Panc1 (cell line): ENCODE measurements around the gene NAA38. TPM values are rescaled to one million over a fixed set of nuclear protein-coding genes. Genes with fewer than 3 reads are reported as not detected.

Experiments used
- ATAC-seq: fragments of 200-7000 bp; cut with Tn5 transposase; 2 replicates; pipeline ENCODE4 v1.9.1; 2020; ENCODE audit warnings: mild to moderate bottlenecking, moderate library complexity
- BruUV-seq: library from RNA; stranded (reverse); fragments of 400-500 nt; replicated peaks from 2 replicates; lab custom pipeline; 2021; lab: Mats Ljungman, UMichigan
- CTCF ChIA-PET: fragments of 300-600 bp; sonication (Branson Sonifier 250); formaldehyde crosslinking; loops from one replicate; lab custom pipeline; 2022; ENCODE audit warnings: antibody characterized with exemption; lab: Charles Lee
- POLR2A ChIA-PET: fragments of 300-600 bp; sonication (Branson Sonifier 250); formaldehyde crosslinking; loops from one replicate; lab custom pipeline; 2022; ENCODE audit warnings: antibody characterized with exemption; lab: Charles Lee
- DNase-seq: peaks from one replicate; pipeline ENCODE4 v3.0.0-alpha.2; 2010; ENCODE audit warnings: low read depth, low spot score
- H3K27ac ChIP-seq: 2 replicates; pipeline ENCODE4 v1.5.1; 2011; ENCODE audit warnings: mild to moderate bottlenecking, low read length, inconsistent platforms
- H3K27me3 ChIP-seq: fragments of 200-500 bp; sonication (Bioruptor generic); 2 replicates; pipeline ENCODE4 v1.6.0; 2014; ENCODE audit warnings: low read length, inconsistent platforms; ENCODE audit not compliant: control insufficient read depth, insufficient read depth
- H3K36me3 ChIP-seq: fragments of 200-500 bp; sonication (Bioruptor generic); 2 replicates; pipeline ENCODE4 v1.5.1; 2014; ENCODE audit warnings: inconsistent platforms, mild to moderate bottlenecking, low read length, moderate library complexity; ENCODE audit not compliant: control insufficient read depth, insufficient read depth
- H3K4me1 ChIP-seq: 2 replicates; pipeline ENCODE4 v1.5.1; 2011; ENCODE audit warnings: inconsistent platforms, mild to moderate bottlenecking, low read length, moderate library complexity; ENCODE audit not compliant: control insufficient read depth, insufficient read depth
- H3K4me3 ChIP-seq, 2 experiments: 2 replicates each; pipeline ENCODE4 v1.5.1; 2011 to 2012; ENCODE audit warnings: low read depth in 2 of 2, low read length in 2 of 2, mild to moderate bottlenecking in 2 of 2, inconsistent platforms in 1 of 2, moderate library complexity in 1 of 2
- H3K9me3 ChIP-seq: fragments of 200-500 bp; sonication (Bioruptor generic); 2 replicates; pipeline ENCODE4 v1.5.1; 2014; ENCODE audit warnings: low read depth, mild to moderate bottlenecking, inconsistent platforms, low read length, moderate library complexity; ENCODE audit not compliant: control insufficient read depth, insufficient read depth
- POLR2AphosphoS5 ChIP-seq: IDR thresholded peaks from 2 replicates; pipeline ENCODE4 v1.6.1; 2012; ENCODE audit warnings: mild to moderate bottlenecking, low read depth, low read length, moderate library complexity
- SIN3A ChIP-seq: IDR thresholded peaks from 2 replicates; pipeline ENCODE4 v1.6.1; 2012; ENCODE audit warnings: low read depth, mild to moderate bottlenecking, low read length, moderate library complexity, borderline replicate concordance; ENCODE audit not compliant: insufficient read depth
- TCF7L2 ChIP-seq: IDR thresholded peaks from 2 replicates; pipeline ENCODE4 v1.6.1; 2011; ENCODE audit warnings: mild to moderate bottlenecking, low read depth, low read length, inconsistent platforms
- in situ Hi-C: cut with HindIII; loops from 2 replicates; pipeline ENCODE4 v1.10.0; 2016; ENCODE audit warnings: low sequenced_read_pairs, low pct_unique_long_range_greater_than_20kb
- intact Hi-C: fragments of 100-400 bp; cut with micrococcal nuclease; formaldehyde crosslinking; loops from one replicate; pipeline ENCODE4 v1.10.0; 2022; ENCODE audit not compliant: unreplicated experiment
- total RNA-seq: library from RNA; stranded (reverse); gene quantifications from one replicate; pipeline ENCODE4 v1.2.1, GENCODE V29; 2021; ENCODE audit not compliant: unreplicated experiment
- TF ChIP-seq, protein P1 (sequence below), 2 experiments: IDR thresholded peaks; 2 replicates each; pipeline ENCODE4 v1.6.1; 2011 to 2012; ENCODE audit warnings: low read depth in 2 of 2, control low read depth in 1 of 2, low read length in 1 of 2, mild to moderate bottlenecking in 1 of 2, moderate library complexity in 1 of 2; ENCODE audit not compliant: insufficient read depth in 1 of 2
- TF ChIP-seq, protein P2 (sequence below): fragments of 450-650 bp; IDR thresholded peaks from 2 replicates; pipeline ENCODE4 v1.5.1; 2017; ENCODE audit warnings: mild to moderate bottlenecking

Gene NAA38
- total RNA-seq, 1 experiment from 2014 or later: 75.2 TPM

DNA sequence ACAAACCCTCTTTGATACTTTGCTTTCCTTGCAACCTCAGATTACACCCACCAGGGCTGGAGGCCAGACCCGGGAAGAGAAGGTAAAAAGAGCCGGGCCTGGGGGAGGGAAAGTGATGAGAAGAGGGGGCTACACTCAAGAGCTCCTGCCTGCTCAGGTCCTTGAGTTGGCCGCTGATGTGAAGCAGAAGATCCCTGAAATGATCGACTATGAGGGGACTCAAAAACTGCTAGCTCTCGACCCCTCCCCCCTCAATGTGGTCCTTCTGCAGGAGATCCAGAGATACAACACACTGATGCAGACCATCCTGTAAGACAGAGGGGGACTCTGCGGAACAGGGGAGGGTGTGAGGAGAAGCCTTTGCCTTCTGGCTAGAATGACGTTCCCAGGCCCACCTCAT, 26.1 kb downstream of the NAA38 start:
- ATAC-seq (no peak), DNase-seq (no peak)
- peaks cover 3% of the 10 kb centered on the region; the same call in 1 of the 2 replicates for H3K4me1 ChIP-seq
- no peak overlapping the region for H3K4me3 ChIP-seq
- H3K27me3 ChIP-seq: no peaks in the 10 kb centered on the region
- H3K9me3 ChIP-seq: no peaks in the 10 kb centered on the region
- in situ Hi-C loops (no loop called here), intact Hi-C loops (no loop called here)
- H3K27ac ChIP-seq: no peak overlapping the region
- H3K36me3 ChIP-seq: no peaks in the 10 kb centered on the region; the same call in 1 of the 2 replicates
- ChIA-PET POLR2A (interaction anchor here (1.2 kb wide), 1 partner anchor 13 kb away, joined by 4 read pairs; no protein-coding TSS in a partner anchor), CTCF (no interaction called here)
- no TSS peak for BruUV-seq
- no peak for TF ChIP-seq POLR2AphosphoS5
- TF ChIP-seq, protein P1, sequence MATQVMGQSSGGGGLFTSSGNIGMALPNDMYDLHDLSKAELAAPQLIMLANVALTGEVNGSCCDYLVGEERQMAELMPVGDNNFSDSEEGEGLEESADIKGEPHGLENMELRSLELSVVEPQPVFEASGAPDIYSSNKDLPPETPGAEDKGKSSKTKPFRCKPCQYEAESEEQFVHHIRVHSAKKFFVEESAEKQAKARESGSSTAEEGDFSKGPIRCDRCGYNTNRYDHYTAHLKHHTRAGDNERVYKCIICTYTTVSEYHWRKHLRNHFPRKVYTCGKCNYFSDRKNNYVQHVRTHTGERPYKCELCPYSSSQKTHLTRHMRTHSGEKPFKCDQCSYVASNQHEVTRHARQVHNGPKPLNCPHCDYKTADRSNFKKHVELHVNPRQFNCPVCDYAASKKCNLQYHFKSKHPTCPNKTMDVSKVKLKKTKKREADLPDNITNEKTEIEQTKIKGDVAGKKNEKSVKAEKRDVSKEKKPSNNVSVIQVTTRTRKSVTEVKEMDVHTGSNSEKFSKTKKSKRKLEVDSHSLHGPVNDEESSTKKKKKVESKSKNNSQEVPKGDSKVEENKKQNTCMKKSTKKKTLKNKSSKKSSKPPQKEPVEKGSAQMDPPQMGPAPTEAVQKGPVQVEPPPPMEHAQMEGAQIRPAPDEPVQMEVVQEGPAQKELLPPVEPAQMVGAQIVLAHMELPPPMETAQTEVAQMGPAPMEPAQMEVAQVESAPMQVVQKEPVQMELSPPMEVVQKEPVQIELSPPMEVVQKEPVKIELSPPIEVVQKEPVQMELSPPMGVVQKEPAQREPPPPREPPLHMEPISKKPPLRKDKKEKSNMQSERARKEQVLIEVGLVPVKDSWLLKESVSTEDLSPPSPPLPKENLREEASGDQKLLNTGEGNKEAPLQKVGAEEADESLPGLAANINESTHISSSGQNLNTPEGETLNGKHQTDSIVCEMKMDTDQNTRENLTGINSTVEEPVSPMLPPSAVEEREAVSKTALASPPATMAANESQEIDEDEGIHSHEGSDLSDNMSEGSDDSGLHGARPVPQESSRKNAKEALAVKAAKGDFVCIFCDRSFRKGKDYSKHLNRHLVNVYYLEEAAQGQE (IDR thresholded peaks at IDR 0.05; ENCODE audit: insufficient read depth in 1 of 2, low read depth in 2 of 2, low read length in 1 of 2): no peak
- TF ChIP-seq, protein P2, sequence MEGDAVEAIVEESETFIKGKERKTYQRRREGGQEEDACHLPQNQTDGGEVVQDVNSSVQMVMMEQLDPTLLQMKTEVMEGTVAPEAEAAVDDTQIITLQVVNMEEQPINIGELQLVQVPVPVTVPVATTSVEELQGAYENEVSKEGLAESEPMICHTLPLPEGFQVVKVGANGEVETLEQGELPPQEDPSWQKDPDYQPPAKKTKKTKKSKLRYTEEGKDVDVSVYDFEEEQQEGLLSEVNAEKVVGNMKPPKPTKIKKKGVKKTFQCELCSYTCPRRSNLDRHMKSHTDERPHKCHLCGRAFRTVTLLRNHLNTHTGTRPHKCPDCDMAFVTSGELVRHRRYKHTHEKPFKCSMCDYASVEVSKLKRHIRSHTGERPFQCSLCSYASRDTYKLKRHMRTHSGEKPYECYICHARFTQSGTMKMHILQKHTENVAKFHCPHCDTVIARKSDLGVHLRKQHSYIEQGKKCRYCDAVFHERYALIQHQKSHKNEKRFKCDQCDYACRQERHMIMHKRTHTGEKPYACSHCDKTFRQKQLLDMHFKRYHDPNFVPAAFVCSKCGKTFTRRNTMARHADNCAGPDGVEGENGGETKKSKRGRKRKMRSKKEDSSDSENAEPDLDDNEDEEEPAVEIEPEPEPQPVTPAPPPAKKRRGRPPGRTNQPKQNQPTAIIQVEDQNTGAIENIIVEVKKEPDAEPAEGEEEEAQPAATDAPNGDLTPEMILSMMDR: no peak
- TF ChIP-seq SIN3A: no peak
- TF ChIP-seq TCF7L2: no peak

DNA sequence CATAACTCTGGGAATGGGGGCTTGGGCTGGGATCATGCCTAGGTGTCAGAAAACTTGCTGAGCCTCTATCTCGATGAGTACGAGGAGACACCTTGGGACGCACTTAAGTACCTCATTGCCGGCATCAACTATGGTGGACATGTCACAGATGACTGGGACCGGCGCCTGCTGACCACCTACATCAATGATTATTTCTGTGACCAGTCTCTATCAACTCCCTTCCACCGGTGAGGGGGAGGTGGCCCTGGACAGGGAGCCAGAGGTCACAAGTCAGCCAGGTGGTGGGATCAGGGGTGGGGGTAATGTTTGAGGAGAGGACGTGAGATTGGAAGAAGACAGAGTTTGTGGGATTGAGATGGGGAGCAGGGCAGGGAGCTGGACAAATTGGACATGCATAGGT, 26.7 kb downstream of the NAA38 start:
- Histone ChIP-seq H3K27ac (no peak overlapping the region), H3K9me3 (no peaks in the 10 kb centered on the region), H3K4me3 (no peak overlapping the region), H3K27me3 (no peaks in the 10 kb centered on the region), H3K36me3 (no peaks in the 10 kb centered on the region; the same call in 1 of the 2 replicates), H3K4me1 (peaks cover 3% of the 10 kb centered on the region; the same call in 1 of the 2 replicates)
- in situ Hi-C loops: no loop called here
- no peak for ATAC-seq
- no peak for DNase-seq
- BruUV-seq: no TSS peak
- CTCF ChIA-PET: no interaction called here
- POLR2A ChIA-PET: interaction anchor here (1.2 kb wide), 1 partner anchor 14 kb away, joined by 4 read pairs; no protein-coding TSS in a partner anchor
- TF ChIP-seq, protein P2: no peak
- TF ChIP-seq SIN3A (no peak), POLR2AphosphoS5 (no peak), TCF7L2 (no peak)
- TF ChIP-seq, protein P1 (IDR thresholded peaks at IDR 0.05; ENCODE audit: insufficient read depth in 1 of 2, low read depth in 2 of 2, low read length in 1 of 2): no peak
- intact Hi-C loops: no loop called here
